PC-9 (cell line): ENCODE data around the gene RASSF9. TPM values are rescaled to one million over a fixed set of nuclear protein-coding genes. Genes with fewer than 3 reads are reported as not detected.

Source experiments
- BruUV-seq: library from RNA; stranded (reverse); fragments of 400-500 nt; replicated peaks from 2 replicates; lab custom pipeline; 2021; lab: Mats Ljungman, UMichigan
- CTCF ChIA-PET: fragments of 300-600 bp; sonication (Branson Sonifier 250); formaldehyde crosslinking; loops from one replicate; lab custom pipeline; 2022; ENCODE audit warnings: antibody characterized with exemption; lab: Charles Lee
- POLR2A ChIA-PET: fragments of 300-600 bp; sonication (Branson Sonifier 250); formaldehyde crosslinking; loops from one replicate; lab custom pipeline; 2022; ENCODE audit warnings: antibody characterized with exemption; ENCODE audit not compliant: unreplicated experiment; lab: Charles Lee
- DNase-seq, 2 experiments: peaks; one replicate each; pipeline versions ENCODE4 v3.0.0 to v3.0.0-alpha.2; 2015 to 2022; ENCODE audit warnings: mixed read lengths in 1 of 2
- H2AFZ ChIP-seq: fragments of 200-600 bp; sonication (generic); 2 replicates; pipeline ENCODE4 v1.8.1; 2017; ENCODE audit warnings: antibody characterized with exemption
- H3F3A ChIP-seq: fragments of 200-600 bp; sonication (generic); 2 replicates; pipeline ENCODE4 v1.8.1; 2017; ENCODE audit warnings: antibody characterized with exemption, mild to moderate bottlenecking, low read depth; ENCODE audit not compliant: insufficient read depth
- H3K27ac ChIP-seq: fragments of 200-600 bp; sonication (generic); 2 replicates; pipeline ENCODE4 v1.6.1; 2016; ENCODE audit warnings: mixed run types
- H3K27me3 ChIP-seq: fragments of 200-600 bp; sonication (generic); 2 replicates; pipeline ENCODE4 v1.6.1; 2016; ENCODE audit warnings: low read depth, mixed run types; ENCODE audit not compliant: insufficient read depth
- H3K36me3 ChIP-seq: fragments of 200-600 bp; sonication (generic); 2 replicates; pipeline ENCODE4 v1.6.1; 2016; ENCODE audit warnings: low read depth, mixed run types
- H3K4me1 ChIP-seq: fragments of 200-600 bp; sonication (generic); replicated peaks from 2 replicates; pipeline ENCODE4 v1.6.1; 2016; ENCODE audit warnings: mixed run types; ENCODE audit not compliant: insufficient read depth
- H3K4me2 ChIP-seq: fragments of 200-600 bp; sonication (generic); 2 replicates; pipeline ENCODE4 v1.6.1; 2017; ENCODE audit warnings: mixed run types
- H3K4me3 ChIP-seq: fragments of 200-600 bp; sonication (generic); 2 replicates; pipeline ENCODE4 v1.6.1; 2016; ENCODE audit warnings: mixed run types
- H3K79me2 ChIP-seq: fragments of 200-600 bp; sonication (generic); 2 replicates; pipeline ENCODE4 v1.6.1; 2017; ENCODE audit warnings: low read depth, mixed run types
- H3K9me2 ChIP-seq: fragments of 200-600 bp; sonication (generic); 2 replicates; pipeline ENCODE4 v1.8.1; 2017; ENCODE audit warnings: mild to moderate bottlenecking; ENCODE audit not compliant: insufficient read depth
- H3K9me3 ChIP-seq: fragments of 200-600 bp; sonication (generic); 2 replicates; pipeline ENCODE4 v1.8.1; 2016; ENCODE audit warnings: low read depth; ENCODE audit not compliant: insufficient read depth
- H4K20me1 ChIP-seq: fragments of 200-600 bp; sonication (generic); 2 replicates; pipeline ENCODE4 v1.8.1; 2017; ENCODE audit not compliant: insufficient read depth
- EZH2 ChIP-seq: fragments of 200-600 bp; sonication (generic); IDR thresholded peaks from 2 replicates; pipeline ENCODE4 v1.8.0; 2017; ENCODE audit warnings: antibody characterized with exemption, low read depth
- intact Hi-C: fragments of 100-400 bp; cut with micrococcal nuclease; formaldehyde crosslinking; loops from one replicate; pipeline ENCODE4 v1.10.0; 2022; ENCODE audit not compliant: unreplicated experiment
- total RNA-seq: library from RNA; stranded (reverse); gene quantifications from 2 replicates; pipeline ENCODE4 v1.2.3, GENCODE V29; 2021
- TF ChIP-seq, protein P1 (sequence below): fragments of 200-600 bp; sonication (generic); conservative IDR thresholded peaks from 2 replicates; pipeline ENCODE4 v1.6.1; 2017; ENCODE audit warnings: mixed run types, antibody characterized with exemption, mild to moderate bottlenecking, moderate library complexity

The RASSF9 gene
- total RNA-seq, 1 experiment from 2014 or later = 0.46 TPM

DNA sequence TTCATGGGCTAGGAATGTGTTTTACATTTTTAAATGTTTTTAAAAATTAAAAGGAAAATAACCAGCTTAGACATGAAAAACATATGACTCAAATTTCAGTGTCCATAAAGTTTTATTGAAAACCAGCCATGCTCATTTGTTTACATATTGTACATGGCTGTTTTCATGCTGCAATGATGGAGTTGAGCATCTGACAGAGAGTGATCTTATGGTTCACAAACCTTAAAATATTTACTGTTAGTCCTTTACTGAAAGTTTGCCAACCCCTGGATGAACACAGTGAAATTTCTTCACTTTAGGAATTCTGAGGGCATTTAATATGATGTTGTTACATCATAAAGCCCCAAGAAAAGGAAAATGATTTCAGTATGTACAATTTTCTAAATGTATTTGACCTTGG is 16.1 kb downstream of the RASSF9 start:
- ChIA-PET POLR2A (no interaction called here), CTCF (no interaction called here)
- intact Hi-C loops = loop anchor here (5.0 kb wide), 1 partner anchor 47 kb away; no protein-coding TSS in a partner anchor
- Histone ChIP-seq H3K27ac (no peak overlapping the region), H3K4me1 (peaks cover 30% of the 10 kb centered on the region), H3K79me2 (no peaks in the 10 kb centered on the region), H3K4me2 (no peak overlapping the region), H3K36me3 (no peaks in the 10 kb centered on the region), H3K27me3 (no peaks in the 10 kb centered on the region), H4K20me1 (no peaks in the 10 kb centered on the region), H3K9me2 (no peaks in the 10 kb centered on the region), H3F3A (peaks cover 4% of the 10 kb centered on the region; the same call in 1 of the 2 replicates), H3K4me3 (no peak overlapping the region), H2AFZ (no peak overlapping the region), H3K9me3 (no peaks in the 10 kb centered on the region)
- no peak for TF ChIP-seq EZH2
- no TSS peak for BruUV-seq
- no peak for DNase-seq

DNA sequence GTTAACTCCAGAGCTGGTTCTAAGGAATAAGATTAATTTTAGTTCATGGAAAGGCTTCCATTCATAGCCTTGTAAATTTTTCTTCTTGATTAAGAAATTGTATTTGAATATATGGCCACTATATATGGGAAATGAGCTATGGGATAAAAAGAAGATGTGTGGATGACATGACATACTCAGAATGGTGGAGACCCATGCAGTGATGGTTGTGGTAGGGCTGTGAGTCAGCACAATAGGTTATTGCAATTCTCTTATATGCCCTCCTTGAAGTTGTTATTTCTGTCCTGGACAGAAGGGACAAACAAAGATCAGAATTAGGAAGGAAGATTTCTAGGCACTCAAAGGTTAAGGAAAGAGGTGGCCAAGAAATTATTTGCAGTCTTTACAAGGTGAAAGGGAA is 21.5 kb downstream of the RASSF9 start:
- Histone ChIP-seq H3K27ac (no peak overlapping the region), H3K36me3 (no peaks in the 10 kb centered on the region), H3K4me2 (no peak overlapping the region), H4K20me1 (no peaks in the 10 kb centered on the region), H3K4me3 (no peak overlapping the region), H3K4me1 (no peaks in the 10 kb centered on the region), H3K79me2 (no peaks in the 10 kb centered on the region), H2AFZ (no peak overlapping the region), H3K27me3 (no peaks in the 10 kb centered on the region), H3F3A (no peaks in the 10 kb centered on the region), H3K9me2 (no peaks in the 10 kb centered on the region), H3K9me3 (no peaks in the 10 kb centered on the region)
- ChIA-PET CTCF (interaction anchor here (0.6 kb wide), 1 partner anchor 23 kb away, joined by 4 read pairs; no protein-coding TSS in a partner anchor), POLR2A (no interaction called here)
- TF ChIP-seq, protein P1, sequence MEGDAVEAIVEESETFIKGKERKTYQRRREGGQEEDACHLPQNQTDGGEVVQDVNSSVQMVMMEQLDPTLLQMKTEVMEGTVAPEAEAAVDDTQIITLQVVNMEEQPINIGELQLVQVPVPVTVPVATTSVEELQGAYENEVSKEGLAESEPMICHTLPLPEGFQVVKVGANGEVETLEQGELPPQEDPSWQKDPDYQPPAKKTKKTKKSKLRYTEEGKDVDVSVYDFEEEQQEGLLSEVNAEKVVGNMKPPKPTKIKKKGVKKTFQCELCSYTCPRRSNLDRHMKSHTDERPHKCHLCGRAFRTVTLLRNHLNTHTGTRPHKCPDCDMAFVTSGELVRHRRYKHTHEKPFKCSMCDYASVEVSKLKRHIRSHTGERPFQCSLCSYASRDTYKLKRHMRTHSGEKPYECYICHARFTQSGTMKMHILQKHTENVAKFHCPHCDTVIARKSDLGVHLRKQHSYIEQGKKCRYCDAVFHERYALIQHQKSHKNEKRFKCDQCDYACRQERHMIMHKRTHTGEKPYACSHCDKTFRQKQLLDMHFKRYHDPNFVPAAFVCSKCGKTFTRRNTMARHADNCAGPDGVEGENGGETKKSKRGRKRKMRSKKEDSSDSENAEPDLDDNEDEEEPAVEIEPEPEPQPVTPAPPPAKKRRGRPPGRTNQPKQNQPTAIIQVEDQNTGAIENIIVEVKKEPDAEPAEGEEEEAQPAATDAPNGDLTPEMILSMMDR = no peak
- no peak for TF ChIP-seq EZH2
- intact Hi-C loops = no loop called here
- BruUV-seq = no TSS peak
- DNase-seq = no peak

DNA sequence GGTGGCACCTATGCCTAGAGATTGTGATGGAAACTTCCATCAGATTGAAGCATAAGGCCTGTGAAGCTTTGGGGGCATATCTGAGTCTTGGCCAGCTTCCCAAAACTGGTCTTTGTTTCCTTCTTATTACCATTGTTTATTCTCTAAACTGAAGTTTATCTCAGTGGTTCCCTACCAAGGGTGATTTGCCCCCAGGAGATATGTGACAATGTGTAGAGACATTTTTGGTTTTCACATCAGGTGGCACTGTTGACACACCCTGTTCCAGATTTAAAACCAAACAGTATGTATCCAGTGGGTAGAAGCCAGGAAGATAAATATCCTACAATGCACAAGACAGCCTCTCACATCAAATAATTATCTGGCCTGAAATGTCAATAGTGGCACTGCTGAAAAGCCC is 22.1 kb downstream of the RASSF9 start:
- no TSS peak for BruUV-seq
- Histone ChIP-seq H3K4me1 (no peaks in the 10 kb centered on the region), H3K9me2 (no peaks in the 10 kb centered on the region), H3K9me3 (no peaks in the 10 kb centered on the region), H3K36me3 (no peaks in the 10 kb centered on the region), H3K27ac (no peak overlapping the region), H2AFZ (no peak overlapping the region), H3K4me2 (no peak overlapping the region), H3F3A (no peaks in the 10 kb centered on the region), H3K4me3 (no peak overlapping the region), H3K79me2 (no peaks in the 10 kb centered on the region), H4K20me1 (no peaks in the 10 kb centered on the region), H3K27me3 (no peaks in the 10 kb centered on the region)
- DNase-seq = no peak
- intact Hi-C loops = no loop called here
- ChIA-PET CTCF (interaction anchor here (0.6 kb wide), 1 partner anchor 22 kb away, joined by 4 read pairs; no protein-coding TSS in a partner anchor), POLR2A (no interaction called here)
- no peak for TF ChIP-seq EZH2
- TF ChIP-seq, protein P1 = no peak

DNA sequence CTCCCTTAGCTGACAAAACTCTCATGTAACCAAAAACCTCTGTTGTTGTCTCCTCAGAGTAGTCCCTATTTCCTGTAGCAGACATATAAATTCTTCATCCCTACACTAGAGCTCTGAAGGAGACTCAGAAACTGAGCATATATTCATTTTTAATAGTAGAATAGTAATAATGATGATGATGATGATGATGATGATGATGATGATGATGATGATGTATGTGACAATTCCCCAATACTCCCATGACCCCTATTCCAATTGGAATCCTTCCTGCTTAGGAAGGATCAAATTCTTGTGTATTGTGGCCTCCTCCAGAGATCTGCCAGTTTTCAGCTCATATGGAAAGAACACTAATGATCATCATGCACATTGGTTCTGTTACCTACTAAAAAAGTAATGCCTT is 26.7 kb downstream of the RASSF9 start:
- Histone ChIP-seq H4K20me1 (no peaks in the 10 kb centered on the region), H3K4me3 (no peak overlapping the region), H3K9me3 (no peaks in the 10 kb centered on the region; the same call in 1 of the 2 replicates), H2AFZ (no peak overlapping the region), H3K36me3 (no peaks in the 10 kb centered on the region), H3K9me2 (no peaks in the 10 kb centered on the region), H3F3A (no peaks in the 10 kb centered on the region), H3K4me2 (no peak overlapping the region), H3K27me3 (no peaks in the 10 kb centered on the region), H3K27ac (no peak overlapping the region), H3K79me2 (no peaks in the 10 kb centered on the region), H3K4me1 (no peaks in the 10 kb centered on the region)
- intact Hi-C loops = no loop called here
- TF ChIP-seq, protein P1 = no peak
- POLR2A ChIA-PET = no interaction called here
- CTCF ChIA-PET = interaction anchor here (0.5 kb wide), 1 partner anchor 10 kb away, joined by 3 read pairs; no protein-coding TSS in a partner anchor
- DNase-seq = no peak
- no TSS peak for BruUV-seq
